ENCODE data around the gene MRPL45.

MRPL45 gene

GRCh38 chr17:38349097-38349730 is 52.2 kb downstream of the MRPL45 start:
- peak; percentile 76 for DNase-seq

- DNase-seq: no peak
These were observed 53.1 kb downstream of the MRPL45 start for GRCh38 chr17:38350035-38350434.

- peak; percentile 84 for DNase-seq
These were observed 54.6 kb downstream of the MRPL45 start, which contains the start of gene SOCS7 for GRCh38 chr17:38351412-38352222. Gene SOCS7 (plus strand): TSS chr17:38351844. CDS start chr17:38352053, 209 bp downstream.

DNA sequence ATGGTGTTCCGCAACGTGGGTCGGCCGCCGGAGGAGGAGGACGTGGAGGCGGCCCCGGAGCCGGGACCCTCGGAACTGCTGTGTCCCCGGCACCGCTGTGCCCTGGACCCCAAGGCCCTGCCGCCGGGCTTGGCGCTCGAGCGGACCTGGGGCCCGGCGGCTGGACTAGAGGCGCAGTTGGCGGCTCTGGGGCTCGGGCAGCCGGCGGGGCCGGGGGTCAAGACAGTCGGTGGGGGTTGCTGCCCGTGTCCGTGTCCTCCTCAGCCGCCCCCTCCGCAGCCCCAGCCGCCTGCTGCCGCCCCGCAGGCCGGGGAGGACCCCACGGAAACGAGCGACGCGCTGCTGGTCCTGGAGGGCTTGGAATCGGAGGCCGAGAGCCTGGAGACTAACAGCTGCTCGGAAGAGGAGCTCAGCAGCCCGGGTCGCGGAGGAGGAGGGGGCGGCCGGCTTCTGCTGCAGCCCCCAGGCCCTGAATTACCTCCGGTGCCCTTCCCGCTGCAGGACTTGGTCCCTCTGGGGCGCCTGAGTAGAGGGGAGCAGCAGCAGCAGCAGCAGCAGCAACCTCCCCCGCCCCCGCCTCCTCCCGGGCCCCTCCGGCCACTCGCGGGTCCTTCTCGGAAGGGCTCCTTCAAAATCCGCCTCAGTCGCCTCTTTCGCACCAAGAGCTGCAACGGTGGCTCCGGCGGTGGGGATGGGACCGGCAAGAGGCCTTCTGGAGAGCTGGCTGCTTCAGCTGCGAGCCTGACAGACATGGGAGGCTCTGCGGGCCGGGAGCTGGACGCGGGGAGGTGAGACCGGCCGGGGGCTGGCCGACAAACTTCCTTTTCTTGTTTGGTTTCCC is 55.5 kb downstream of the MRPL45 start:
- peak; percentile 2 for DNase-seq

- DNase-seq: no peak
These were observed 56.2 kb downstream of the MRPL45 start for GRCh38 chr17:38353086-38353604.

GRCh38 chr17:38353668-38354067 is 56.7 kb downstream of the MRPL45 start:
- DNase-seq: no peak

GRCh38 chr17:38354466-38354865 is 57.5 kb downstream of the MRPL45 start:
- DNase-seq: no peak

- DNase-seq: no peak
These were observed 58.3 kb downstream of the MRPL45 start for GRCh38 chr17:38355251-38355650.

- no peak for DNase-seq
These were observed 60.6 kb downstream of the MRPL45 start for GRCh38 chr17:38357486-38358123.

- no peak for DNase-seq
These were observed 61.9 kb downstream of the MRPL45 start for GRCh38 chr17:38358586-38359513.

- no peak for DNase-seq
These were observed 64.9 kb downstream of the MRPL45 start for GRCh38 chr17:38361694-38362465.

DNA sequence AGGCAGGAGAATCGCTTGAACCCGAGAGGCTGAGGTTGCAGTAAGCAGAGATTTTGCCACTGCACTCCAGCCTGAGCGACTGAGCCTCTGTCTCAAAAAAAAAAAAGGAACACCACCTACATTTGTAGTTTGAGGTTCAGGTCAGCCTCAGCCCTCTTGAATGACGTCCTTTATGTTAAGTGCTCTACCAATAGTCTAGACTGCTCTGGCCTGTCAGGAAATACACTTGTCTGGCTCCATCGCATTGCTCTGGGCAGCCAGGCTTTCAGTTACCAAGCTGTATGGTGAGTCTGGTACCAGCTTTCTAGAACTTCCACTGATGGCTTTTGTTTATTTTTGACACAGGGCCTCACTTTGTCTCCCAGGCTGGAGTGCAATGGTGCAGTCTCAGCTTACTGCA is 66.0 kb downstream of the MRPL45 start:
- DNase-seq: no peak

- DNase-seq: no peak
These were observed 67.8 kb downstream of the MRPL45 start for GRCh38 chr17:38364741-38365140.

- DNase-seq: no peak
These were observed 72.3 kb downstream of the MRPL45 start for GRCh38 chr17:38369124-38369886.

All from MV-4-11 (cell line).